Right lung (tissue), 10 donors: Measurements from ENCODE around the gene NDUFB6. TPM values are rescaled to one million over a fixed set of nuclear protein-coding genes. Genes with fewer than 3 reads are reported as not detected.
"Not testable (repeated sequence)": the region's sequence is repeated elsewhere in the genome, so short reads cannot be mapped to it uniquely, and the experiment has no call there.

Experiments
- DNase-seq, 2 donors: peaks; one replicate each; pipeline ENCODE4 v3.0.0-alpha.2; 2013
- long read RNA-seq, 8 donors: transcript quantifications; one replicate each; lab custom pipeline, GENCODE V29; 2026
- polyA plus RNA-seq, 5 donors: library from polyadenylated mRNA; unstranded; fragments of 120-200 nt; gene quantifications; one replicate each; pipeline versions ENCODE4 v1.2.1 to v1.2.3, GENCODE V29; 2013; ENCODE audit warnings: inconsistent platforms in 1 of 5, low replicate concordance in 1 of 5; ENCODE audit not compliant: insufficient read length in 5 of 5, insufficient read depth in 1 of 5

NDUFB6 gene
- polyA plus RNA-seq, result 10 to 100 TPM; 46.1 to 68.9 (median 54.6) TPM
- long read RNA-seq, donor 1, transcript NDUFB6-203 (4 exons, 1,366 nt), result major isoform, 141 of 152 reads
- long read RNA-seq, donor 1, transcript NDUFB6-202 (3 exons, 761 nt), result minor isoform, 5 of 152 reads
- long read RNA-seq, donor 1, partial matches to known transcripts, result 0 of 152 reads
- long read RNA-seq, donor 1, other reads (novel, unspliced or antisense), result 5 of 152 reads
- long read RNA-seq, donor 2, transcript NDUFB6-203 (4 exons, 1,366 nt), result major isoform, 60 of 69 reads
- long read RNA-seq, donor 2, partial matches to known transcripts, result 6 of 69 reads
- long read RNA-seq, donor 2, other reads (novel, unspliced or antisense), result 0 of 69 reads
- long read RNA-seq, donor 3, transcript NDUFB6-203 (4 exons, 1,366 nt), result major isoform, 100 of 108 reads
- long read RNA-seq, donor 3, transcript NDUFB6-201 (3 exons, 666 nt), result minor isoform, 5 of 108 reads
- long read RNA-seq, donor 3, partial matches to known transcripts, result 0 of 108 reads
- long read RNA-seq, donor 3, other reads (novel, unspliced or antisense), result 0 of 108 reads
- long read RNA-seq, donor 4, transcript NDUFB6-203 (4 exons, 1,366 nt), result major isoform, 66 of 70 reads
- long read RNA-seq, donor 4, partial matches to known transcripts, result 0 of 70 reads
- long read RNA-seq, donor 4, other reads (novel, unspliced or antisense), result 0 of 70 reads
- long read RNA-seq, donor 5, transcript NDUFB6-203 (4 exons, 1,366 nt), result major isoform, 143 of 150 reads
- long read RNA-seq, donor 5, partial matches to known transcripts, result 0 of 150 reads
- long read RNA-seq, donor 5, other reads (novel, unspliced or antisense), result 0 of 150 reads
- long read RNA-seq, donor 6, transcript NDUFB6-203 (4 exons, 1,366 nt), result major isoform, 111 of 114 reads
- long read RNA-seq, donor 6, partial matches to known transcripts, result 0 of 114 reads
- long read RNA-seq, donor 6, other reads (novel, unspliced or antisense), result 0 of 114 reads
- long read RNA-seq, donor 7, transcript NDUFB6-203 (4 exons, 1,366 nt), result major isoform, 64 of 65 reads
- long read RNA-seq, donor 7, partial matches to known transcripts, result 0 of 65 reads
- long read RNA-seq, donor 7, other reads (novel, unspliced or antisense), result 0 of 65 reads
- long read RNA-seq, donor 8, transcript NDUFB6-203 (4 exons, 1,366 nt), result major isoform, 46 of 48 reads
- long read RNA-seq, donor 8, partial matches to known transcripts, result 0 of 48 reads
- long read RNA-seq, donor 8, other reads (novel, unspliced or antisense), result 0 of 48 reads

GRCh38 chr9:32572900-32573523, at the start of gene NDUFB6:
Gene NDUFB6, minus strand, starts transcription at chr9:32573159. Its CDS starts 99 bp downstream, at chr9:32573060.
- peak; percentile 92 for DNase-seq

DNA sequence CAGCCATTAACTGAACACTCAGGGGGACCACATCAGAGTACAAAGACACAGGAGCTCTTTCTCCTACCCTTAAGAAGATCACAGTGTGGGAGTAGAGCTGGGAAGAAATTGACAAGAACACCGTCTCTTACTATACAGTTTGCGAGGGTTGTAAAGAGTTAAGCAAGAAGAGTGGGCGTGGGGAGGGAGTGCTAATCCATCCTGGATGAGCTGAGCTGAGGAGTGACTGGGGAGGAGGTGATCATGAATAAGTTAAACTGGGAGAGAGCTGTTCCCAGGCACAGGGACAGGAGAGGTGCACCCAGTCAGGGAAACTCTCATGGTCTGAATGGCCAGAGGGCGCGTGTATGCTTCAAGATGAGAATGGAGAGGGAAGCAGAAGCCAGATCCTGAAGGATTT, 45.3 kb upstream of the NDUFB6 start:
- no peak for DNase-seq

DNA sequence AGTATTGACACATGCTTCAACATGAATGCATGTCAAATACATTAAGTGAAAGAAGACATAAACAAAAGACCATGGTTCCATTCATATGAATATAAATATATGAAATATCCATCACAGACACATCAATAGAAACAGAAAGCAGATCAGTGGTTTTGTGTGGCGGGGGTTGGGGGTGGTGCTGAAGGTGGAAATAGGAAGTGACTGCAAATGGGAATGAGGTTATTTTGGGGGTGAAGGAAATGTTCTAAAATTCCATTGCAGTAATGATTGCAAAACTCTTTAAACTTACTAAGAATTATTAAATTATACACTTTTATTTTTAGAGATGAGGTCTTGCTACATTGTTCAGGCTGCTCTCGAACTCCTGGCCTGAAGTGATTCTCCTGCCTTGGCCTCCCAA, 33.9 kb upstream of the NDUFB6 start:
- no peak for DNase-seq

DNA sequence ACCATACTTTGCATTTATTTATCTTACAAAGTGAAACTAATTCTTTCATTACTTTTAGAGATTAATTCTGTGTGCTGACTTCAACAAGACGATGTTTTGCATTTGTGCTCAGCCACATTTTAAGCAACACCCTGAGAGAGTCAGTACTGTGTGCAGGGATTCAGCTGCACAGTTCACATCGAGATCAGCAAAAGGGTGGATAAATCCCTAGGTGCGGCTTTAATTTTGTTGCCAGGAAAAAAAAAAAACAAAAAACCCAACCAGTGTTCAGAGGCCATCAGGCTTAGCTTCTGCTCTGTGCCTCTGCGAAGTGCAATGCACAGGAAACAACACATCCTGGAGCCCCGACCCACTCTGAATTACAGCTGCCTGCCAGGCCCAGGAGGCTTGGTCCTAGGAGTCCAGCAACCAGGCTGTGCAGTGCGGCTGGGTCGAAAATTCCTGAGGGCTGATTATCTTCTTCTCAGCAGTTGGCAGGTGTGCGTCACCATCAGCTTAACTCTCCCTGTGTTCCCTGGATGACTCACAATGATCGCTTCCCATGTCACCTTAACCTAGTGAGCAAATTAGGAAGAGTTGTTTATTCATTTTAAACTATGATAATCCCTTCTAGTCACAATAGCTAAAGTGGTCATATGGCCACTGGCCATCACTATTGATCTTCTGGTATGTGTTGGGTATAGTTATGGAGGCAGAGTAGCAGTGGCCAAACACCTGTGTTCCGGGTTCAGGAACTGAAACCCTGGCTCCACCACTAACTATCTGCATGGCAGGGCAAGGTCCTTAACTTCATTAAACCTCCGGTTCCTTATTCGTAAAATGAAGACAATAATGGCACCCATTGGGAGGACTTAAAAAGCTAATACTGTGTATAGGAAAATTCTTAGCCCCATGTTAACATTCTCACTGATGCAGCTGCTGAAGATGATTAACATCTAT, 31.2 kb upstream of the NDUFB6 start:
- no peak for DNase-seq

GRCh38 chr9:32599021-32599420, 26.1 kb upstream of the NDUFB6 start:
- DNase-seq, result not testable (repeated sequence)

GRCh38 chr9:32596936-32597335, 24.0 kb upstream of the NDUFB6 start:
- no peak for DNase-seq

DNA sequence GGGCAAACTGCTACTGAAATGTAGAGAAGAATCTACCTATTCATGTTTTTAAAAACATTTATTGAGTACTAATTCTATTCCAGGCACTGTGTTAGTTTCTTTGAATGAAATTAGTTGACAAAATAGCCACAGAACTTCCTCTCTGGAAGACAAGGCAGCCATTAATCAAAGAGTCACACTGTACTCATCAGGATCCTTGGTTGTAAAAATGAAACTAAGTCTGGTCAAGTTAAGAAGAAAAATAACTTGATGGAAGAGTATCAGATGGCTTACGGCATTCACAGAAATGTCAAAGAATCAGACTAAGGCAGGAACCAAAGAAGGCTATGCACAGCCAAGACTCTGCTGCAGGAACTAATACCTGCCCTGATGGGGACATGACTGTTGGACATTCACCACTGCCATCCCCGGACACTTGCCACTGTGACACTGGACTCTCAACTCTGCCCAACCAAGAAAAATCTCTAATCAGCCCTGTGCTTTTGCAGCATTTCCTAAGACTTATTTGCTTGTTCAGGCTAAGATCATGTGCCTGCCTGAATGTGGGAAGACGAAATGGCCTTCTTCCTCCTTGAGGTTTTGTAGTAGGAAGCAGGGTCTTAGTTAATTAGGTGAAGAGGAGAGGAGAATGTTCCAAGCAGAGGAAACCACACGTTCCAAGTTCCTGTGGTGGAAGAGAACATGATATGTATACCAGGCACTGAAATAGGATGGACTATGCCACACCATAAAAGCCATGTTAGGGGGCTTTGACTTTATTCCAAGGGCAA, 23.3 kb upstream of the NDUFB6 start:
- no peak for DNase-seq

DNA sequence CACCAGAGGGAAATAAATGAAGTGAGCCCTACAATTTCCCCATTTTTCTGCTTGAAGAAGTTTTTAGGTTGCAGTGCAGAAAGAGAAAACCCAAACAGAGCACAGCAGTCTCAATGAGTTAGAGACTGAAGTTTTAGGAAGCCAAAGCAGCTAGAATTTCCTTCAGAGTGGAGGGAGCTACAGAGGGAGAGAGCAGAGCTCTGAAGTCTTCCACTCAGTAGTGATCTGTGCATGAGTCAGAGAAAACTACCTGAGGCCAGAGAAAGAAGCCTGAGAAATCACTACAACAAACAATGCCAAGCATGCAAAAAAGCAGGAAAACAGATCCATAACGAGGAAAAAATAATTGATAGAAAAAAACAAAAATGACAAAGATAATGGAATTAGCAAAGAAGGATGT, 17.9 kb upstream of the NDUFB6 start:
- DNase-seq, result no peak

- DNase-seq, result no peak
Measured at GRCh38 chr9:32590476-32590875, 17.5 kb upstream of the NDUFB6 start.

DNA sequence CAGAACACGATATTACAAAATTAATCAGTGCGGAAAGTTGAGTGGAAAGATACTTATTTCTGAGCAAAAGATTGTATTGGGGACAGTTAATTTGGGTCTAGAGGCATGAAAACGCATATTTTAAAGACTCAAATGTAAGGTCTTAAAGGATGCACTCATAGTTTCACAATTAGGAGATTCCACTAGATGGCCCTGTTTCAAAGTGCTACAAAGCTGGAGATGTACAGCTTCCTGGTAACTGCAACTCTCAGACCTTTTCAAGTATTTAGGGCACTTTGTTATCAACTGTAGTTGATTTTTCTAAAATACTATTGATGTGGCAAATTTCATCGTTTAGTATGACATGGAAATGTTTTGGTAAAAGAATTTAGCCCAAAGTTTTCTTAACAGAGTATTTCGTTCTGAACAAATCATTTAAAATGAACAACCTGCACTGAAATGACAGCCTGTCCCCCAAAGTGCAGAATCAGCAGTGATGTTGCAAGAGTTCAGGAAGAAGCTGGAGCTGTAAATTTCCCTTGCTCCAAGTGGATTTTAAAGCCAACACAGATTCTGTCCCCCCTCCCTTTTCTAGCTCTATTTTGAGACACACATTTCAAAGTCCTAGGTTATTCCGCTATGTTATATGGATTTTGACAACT, 16.2 kb upstream of the NDUFB6 start:
- DNase-seq, result peak in 1 of 2 donors; percentile 26

DNA sequence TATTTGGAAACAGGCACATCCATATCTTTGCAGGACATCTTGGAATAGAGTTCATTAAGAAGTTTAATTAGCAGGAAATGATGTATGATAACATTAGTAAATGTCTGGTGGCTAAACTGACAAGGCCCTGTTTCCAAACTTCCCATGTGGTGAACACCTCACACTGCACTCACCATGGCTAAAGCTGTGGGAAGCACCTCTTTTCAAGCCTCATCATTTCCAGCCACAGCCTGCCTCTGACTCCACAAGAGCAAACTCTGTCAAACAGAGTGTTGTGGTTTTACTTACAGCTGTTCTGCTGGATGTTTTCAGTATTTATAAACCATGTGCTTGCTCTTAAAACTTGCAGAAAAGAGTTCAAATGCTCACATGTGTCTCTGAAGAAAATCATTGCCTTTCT, 14.9 kb upstream of the NDUFB6 start:
- no peak for DNase-seq

- no peak for DNase-seq
Measured at GRCh38 chr9:32584784-32585183, 11.8 kb upstream of the NDUFB6 start.

DNA sequence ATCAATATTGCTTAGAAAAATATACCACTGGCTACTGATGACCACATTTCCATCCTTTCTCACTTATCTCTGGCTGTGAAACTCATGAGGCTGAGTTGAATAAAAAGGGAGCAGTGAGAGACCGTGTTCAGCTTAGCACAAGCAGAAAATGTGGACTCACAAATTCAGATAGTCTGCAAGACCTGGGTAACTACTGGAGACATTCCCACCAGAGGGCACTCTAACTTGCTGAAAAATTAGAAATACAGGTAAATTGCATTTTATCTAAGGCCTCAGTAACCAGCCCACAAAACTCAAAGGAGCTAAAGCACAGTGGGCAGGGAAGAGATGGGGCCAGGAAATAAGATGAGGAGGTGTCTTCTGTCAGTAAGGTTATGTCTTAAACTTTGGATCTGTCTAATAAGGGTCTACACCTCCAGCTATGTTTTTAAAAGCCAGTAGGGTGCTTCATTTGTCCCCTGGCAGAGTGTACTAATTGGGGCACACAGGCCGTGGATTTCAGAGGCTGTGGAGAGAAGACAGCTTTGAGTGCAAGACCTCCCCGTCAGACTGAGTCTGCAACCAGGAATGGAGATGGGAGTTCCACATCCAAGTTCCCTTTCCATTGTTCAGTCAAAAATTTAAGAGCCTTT, 8.7 kb upstream of the NDUFB6 start:
- DNase-seq, result peak in 1 of 2 donors; percentile 31

DNA sequence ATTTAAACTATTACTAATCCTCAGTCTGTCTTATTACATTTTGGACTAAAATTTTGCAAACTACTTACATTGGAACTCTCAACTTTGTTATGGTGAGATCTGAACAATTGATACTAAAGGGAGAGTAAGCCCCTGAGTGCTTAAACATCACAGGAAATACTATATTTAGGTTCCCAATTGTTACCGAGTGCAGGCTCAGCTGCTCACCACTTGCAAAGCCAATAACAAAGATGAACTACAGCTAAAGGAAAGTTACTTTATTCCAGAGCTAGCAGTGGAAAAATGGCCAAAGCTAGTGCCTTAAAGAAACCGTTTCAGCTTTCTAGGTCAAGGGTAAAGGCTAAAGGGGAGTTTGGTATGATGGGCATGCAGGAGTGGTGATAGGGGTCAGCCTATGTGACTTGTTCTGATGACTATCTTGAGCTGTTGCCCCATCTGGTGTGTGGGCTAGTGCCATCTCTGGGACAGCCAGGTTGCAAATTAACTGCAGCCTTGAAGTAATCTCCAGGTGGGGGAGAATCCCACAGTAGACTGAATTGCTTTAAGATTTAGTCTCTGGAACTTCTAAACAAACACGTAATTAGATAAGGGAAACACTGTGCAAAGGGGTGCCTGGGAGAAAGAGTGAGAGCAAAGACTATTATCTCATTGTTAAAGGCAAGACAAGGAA, 7.8 kb upstream of the NDUFB6 start:
- DNase-seq, result no peak

- peak; percentile 23 to 45 for DNase-seq
Measured at GRCh38 chr9:32579706-32580331, 6.9 kb upstream of the NDUFB6 start.

DNA sequence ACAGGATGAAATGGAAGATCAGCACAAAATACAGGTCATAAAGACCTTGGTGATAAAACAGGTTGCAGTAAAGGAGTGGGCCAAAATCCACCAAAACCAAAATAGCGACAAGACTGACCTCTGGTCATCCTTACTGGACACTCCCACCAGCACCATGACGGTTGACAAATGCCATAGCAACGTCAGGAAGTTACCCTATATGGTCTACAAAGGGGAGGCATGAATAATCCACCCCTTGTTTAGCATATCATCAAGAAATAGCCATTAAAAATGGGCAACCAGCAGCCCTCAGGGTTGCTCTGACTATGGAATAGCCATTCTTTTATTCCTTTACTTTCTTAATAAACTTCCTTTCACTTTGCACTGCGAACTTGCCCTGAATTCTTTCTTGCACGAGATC, 6.0 kb upstream of the NDUFB6 start:
- DNase-seq, result no peak

DNA sequence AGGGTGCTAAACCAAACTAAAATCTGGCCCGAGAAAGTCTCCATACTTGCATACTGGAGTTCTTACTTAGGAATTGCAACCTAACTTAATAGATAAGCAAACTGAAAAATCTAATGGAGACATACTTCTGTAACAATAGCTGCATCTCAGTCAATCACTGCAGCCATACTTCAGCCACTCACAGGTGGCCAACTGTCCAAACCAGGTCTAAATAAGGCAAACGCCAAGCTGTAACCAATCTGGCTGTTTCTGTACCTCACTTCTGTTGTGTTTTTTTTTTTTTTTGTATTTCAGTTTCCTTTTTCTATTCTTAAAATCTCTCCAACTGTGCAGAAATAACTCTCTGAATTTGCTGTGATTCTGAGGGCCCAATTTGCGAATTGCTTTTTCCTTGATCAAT, 4.4 kb upstream of the NDUFB6 start:
- no peak for DNase-seq
